ENCODE measurements around the gene FZD4.

DNA sequence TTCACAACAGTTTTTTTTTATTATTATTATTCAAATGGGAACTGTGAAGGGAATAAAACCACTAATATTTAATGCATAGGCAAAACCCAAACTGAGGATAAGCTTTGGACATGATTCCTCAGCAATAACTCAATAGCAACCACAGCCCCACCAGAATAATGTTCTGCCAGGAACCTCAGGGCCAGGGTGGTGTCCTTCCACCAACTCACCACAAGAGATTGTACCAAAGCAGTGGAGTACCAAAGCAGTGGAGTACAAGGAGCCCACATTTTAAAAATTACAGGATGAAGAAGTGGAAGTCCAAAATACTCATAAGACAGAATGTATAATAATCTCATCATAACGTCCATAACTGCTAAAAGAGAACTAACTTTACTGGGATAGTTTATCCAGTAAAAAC lies 32.5 kb upstream of the FZD4 start:
- TF ChIP-seq POLR2A (IDR thresholded peaks at IDR 0.05; ENCODE audit: low read depth, low read length) (no peak), TAF1 (IDR thresholded peaks at IDR 0.05; ENCODE audit: borderline replicate concordance, low read depth, low read length) (no peak), POLR2AphosphoS5 (IDR thresholded peaks at IDR 0.05; ENCODE audit: low read depth, low read length) (no peak)
